GM21381 (cell line): ENCODE data around the gene HIBADH.

Source experiments
- ATAC-seq: cut with Tn5 transposase; IDR thresholded peaks from one replicate; pipeline ENCODE4 v1.9.1; 2021; ENCODE audit warnings: mild to moderate bottlenecking, moderate library complexity; ENCODE audit not compliant: unreplicated experiment

Gene HIBADH

GRCh38 chr7:27662490-27663205 lies at the start of gene HIBADH:
Gene HIBADH (minus strand): TSS chr7:27662883. CDS start chr7:27662788, 95 bp downstream.
- peak; percentile 99 for ATAC-seq

- ATAC-seq = no peak
Measured at GRCh38 chr7:27712217-27712616, 49.5 kb upstream of the HIBADH start.

- no peak for ATAC-seq
Measured at GRCh38 chr7:27709137-27710075, 46.7 kb upstream of the HIBADH start.

- ATAC-seq = no peak
Measured at GRCh38 chr7:27708485-27708884, 45.8 kb upstream of the HIBADH start.

GRCh38 chr7:27705200-27705594 lies 42.5 kb upstream of the HIBADH start:
- no peak for ATAC-seq

GRCh38 chr7:27704422-27705199 lies 41.9 kb upstream of the HIBADH start:
- ATAC-seq = no peak

- ATAC-seq = no peak
Measured at GRCh38 chr7:27703181-27703580, 40.5 kb upstream of the HIBADH start.

- ATAC-seq = no peak
Measured at GRCh38 chr7:27700501-27700900, 37.8 kb upstream of the HIBADH start.

- ATAC-seq = no peak
Measured at GRCh38 chr7:27699751-27700150, 37.1 kb upstream of the HIBADH start.

- peak; percentile 77 for ATAC-seq
Measured at GRCh38 chr7:27697861-27698430, 35.3 kb upstream of the HIBADH start.

GRCh38 chr7:27695096-27695495 lies 32.4 kb upstream of the HIBADH start:
- ATAC-seq = no peak

- no peak for ATAC-seq
Measured at GRCh38 chr7:27693794-27694193, 31.1 kb upstream of the HIBADH start.

GRCh38 chr7:27690649-27691048 lies 28.0 kb upstream of the HIBADH start:
- ATAC-seq = no peak

GRCh38 chr7:27689591-27690164 lies 27.0 kb upstream of the HIBADH start:
- no peak for ATAC-seq

- ATAC-seq = no peak
Measured at GRCh38 chr7:27689150-27689549, 26.5 kb upstream of the HIBADH start.

- no peak for ATAC-seq
Measured at GRCh38 chr7:27688646-27689045, 26.0 kb upstream of the HIBADH start.

- no peak for ATAC-seq
Measured at GRCh38 chr7:27688056-27688455, 25.4 kb upstream of the HIBADH start.

- no peak for ATAC-seq
Measured at GRCh38 chr7:27686315-27686714, 23.6 kb upstream of the HIBADH start.

GRCh38 chr7:27685893-27686292 lies 23.2 kb upstream of the HIBADH start:
- no peak for ATAC-seq

- ATAC-seq = no peak
Measured at GRCh38 chr7:27685209-27685608, 22.5 kb upstream of the HIBADH start.

GRCh38 chr7:27684491-27684890 lies 21.8 kb upstream of the HIBADH start:
- ATAC-seq = no peak
